Mesendoderm (in vitro differentiated cells): ENCODE measurements around the gene ADRA2A.

ENCODE experiments used
- DNase-seq: peaks from one replicate; pipeline ENCODE4 v3.0.0; 2013
- H2AK5ac ChIP-seq: 2 replicates; pipeline ENCODE4 v1.6.1; 2013; ENCODE audit warnings: low read length, inconsistent platforms
- H2BK120ac ChIP-seq: 2 replicates; pipeline ENCODE4 v1.6.1; 2013; ENCODE audit warnings: low read depth, mild to moderate bottlenecking, low read length, moderate library complexity, mixed read lengths
- H2BK15ac ChIP-seq: replicated peaks from 2 replicates; pipeline ENCODE4 v1.6.1; 2013; ENCODE audit warnings: low read depth, mild to moderate bottlenecking, moderate library complexity
- H2BK5ac ChIP-seq: 2 replicates; pipeline ENCODE4 v1.6.1; 2013; ENCODE audit warnings: low read length, inconsistent platforms
- H3K18ac ChIP-seq: 2 replicates; pipeline ENCODE4 v1.6.1; 2013; ENCODE audit warnings: mild to moderate bottlenecking, low read length, mixed read lengths
- H3K23ac ChIP-seq: one replicate; pipeline ENCODE4 v1.6.1; 2013; ENCODE audit warnings: low read length
- H3K27ac ChIP-seq: 2 replicates; pipeline ENCODE4 v1.5.1; 2013; ENCODE audit warnings: low read depth, mild to moderate bottlenecking, inconsistent platforms, low read length, moderate library complexity
- H3K27me3 ChIP-seq: 2 replicates; pipeline ENCODE4 v1.6.1; 2013; ENCODE audit warnings: low read length, control low read depth, mild to moderate bottlenecking, inconsistent platforms; ENCODE audit not compliant: insufficient read depth, poor library complexity
- H3K36me3 ChIP-seq: 2 replicates; pipeline ENCODE4 v1.6.1; 2013; ENCODE audit warnings: low read length, inconsistent platforms; ENCODE audit not compliant: control insufficient read depth, insufficient read depth
- H3K4ac ChIP-seq: one replicate; pipeline ENCODE4 v1.6.1; 2013; ENCODE audit warnings: low read depth, mild to moderate bottlenecking, low read length, moderate library complexity
- H3K4me1 ChIP-seq: 2 replicates; pipeline ENCODE4 v1.6.1; 2013; ENCODE audit warnings: low read depth, low read length, inconsistent platforms; ENCODE audit not compliant: control insufficient read depth
- H3K4me2 ChIP-seq: 2 replicates; pipeline ENCODE4 v1.6.1; 2013; ENCODE audit warnings: low read length
- H3K4me3 ChIP-seq: 2 replicates; pipeline ENCODE4 v1.5.1; 2013; ENCODE audit warnings: mild to moderate bottlenecking, low read length
- H3K56ac ChIP-seq: one replicate; pipeline ENCODE4 v1.6.1; 2013; ENCODE audit warnings: low read length
- H3K79me1 ChIP-seq: 2 replicates; pipeline ENCODE4 v1.6.1; 2013; ENCODE audit warnings: low read length, inconsistent platforms
- H3K79me2 ChIP-seq: 2 replicates; pipeline ENCODE4 v1.6.1; 2013; ENCODE audit warnings: mild to moderate bottlenecking, low read length; ENCODE audit not compliant: control insufficient read depth, insufficient read depth
- H3K9ac ChIP-seq: 2 replicates; pipeline ENCODE4 v1.6.1; 2013; ENCODE audit warnings: low read length, inconsistent platforms
- H4K5ac ChIP-seq: one replicate; pipeline ENCODE4 v1.6.1; 2013; ENCODE audit warnings: low read length
- H4K8ac ChIP-seq: one replicate; pipeline ENCODE4 v1.6.1; 2013; ENCODE audit warnings: low read depth, mild to moderate bottlenecking, control low read depth, low read length, moderate library complexity
- WGBS: extraction: QIAGEN DNeasy Blood & Tissue Kit; methylation state at CpG from one replicate; pipeline ENCODE4 v1.1.7; 2013; ENCODE audit warnings: low lambda C conversion rate, missing lambda C conversion rate; ENCODE audit not compliant: insufficient coverage; ENCODE audit errors: extremely low coverage; 5-methylcytosine and 5-hydroxymethylcytosine counted together

ADRA2A gene

DNA sequence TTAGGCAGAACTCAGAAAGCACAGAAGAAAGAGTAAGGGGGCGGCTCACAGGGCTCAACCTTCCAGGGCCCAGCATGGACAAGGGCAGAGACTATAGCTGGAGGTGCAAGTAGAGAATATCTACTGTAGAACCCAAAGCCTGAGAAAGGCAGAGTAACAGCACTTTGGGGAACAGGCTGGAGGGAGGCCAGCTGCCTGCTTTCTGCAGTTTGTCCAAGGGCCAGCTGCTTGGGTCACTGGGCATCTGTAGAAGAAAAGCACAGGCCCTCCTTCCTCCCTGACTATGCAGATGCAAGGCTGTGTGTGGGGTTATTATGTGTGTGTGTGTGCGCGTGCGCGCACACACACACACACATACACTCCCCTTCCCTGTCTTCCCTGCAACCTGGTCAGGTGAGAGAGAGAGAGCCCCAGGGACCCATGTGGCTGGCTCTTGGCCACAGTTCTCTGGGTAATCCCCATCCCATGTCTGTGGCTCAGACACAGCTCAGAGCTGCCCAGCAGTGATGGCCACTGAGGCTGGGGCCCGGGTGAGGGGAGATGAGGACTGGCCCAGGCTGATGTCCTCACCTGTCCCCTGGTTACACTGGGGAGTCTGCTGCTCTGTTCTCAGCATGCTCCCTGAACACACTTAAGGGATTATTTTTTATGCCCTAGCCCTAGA, 9.0 kb downstream of the ADRA2A start:
- Histone ChIP-seq H2BK5ac (no peak overlapping the region), H2BK120ac (no peak overlapping the region), H3K4me3 (no peak overlapping the region), H3K79me1 (no peaks in the 10 kb centered on the region), H3K56ac (no peak overlapping the region), H3K27me3 (no peaks in the 10 kb centered on the region), H3K79me2 (no peaks in the 10 kb centered on the region), H3K4ac (no peak overlapping the region), H2BK15ac (no peak overlapping the region), H3K23ac (no peak overlapping the region), H4K5ac (no peak overlapping the region), H4K8ac (no peak overlapping the region), H3K36me3 (no peaks in the 10 kb centered on the region), H3K27ac (no peak overlapping the region), H2AK5ac (no peak overlapping the region), H3K18ac (no peak overlapping the region), H3K9ac (no peak overlapping the region), H3K4me2 (no peak overlapping the region), H3K4me1 (no peaks in the 10 kb centered on the region)
- no peak for DNase-seq
- WGBS = no CpG with 5 or more reads among the region's 6 CpGs

DNA sequence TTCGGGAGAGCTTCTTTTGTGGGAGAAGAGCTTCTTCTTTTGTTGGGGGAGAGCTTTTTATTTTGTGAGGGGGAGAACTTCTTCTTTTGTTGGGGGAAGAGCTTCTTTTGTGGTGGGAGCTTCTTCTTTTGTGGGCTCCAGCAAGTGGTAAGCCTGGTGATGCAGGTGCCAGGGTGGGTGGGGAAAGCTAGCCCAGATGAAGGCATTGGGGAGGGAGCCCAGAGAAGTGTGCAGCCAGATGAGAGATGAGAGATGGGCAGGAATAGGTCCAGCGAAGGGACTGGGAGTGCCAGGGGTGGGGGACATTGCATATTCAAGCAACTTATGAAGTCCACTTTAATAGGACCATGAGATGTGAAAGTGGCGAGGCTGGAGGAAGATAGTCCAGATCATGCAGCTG, 9.7 kb downstream of the ADRA2A start:
- H4K8ac ChIP-seq = no peak overlapping the region
- H3K27me3 ChIP-seq = no peaks in the 10 kb centered on the region
- WGBS = no CpG with 5 or more reads among the region's 3 CpGs

DNA sequence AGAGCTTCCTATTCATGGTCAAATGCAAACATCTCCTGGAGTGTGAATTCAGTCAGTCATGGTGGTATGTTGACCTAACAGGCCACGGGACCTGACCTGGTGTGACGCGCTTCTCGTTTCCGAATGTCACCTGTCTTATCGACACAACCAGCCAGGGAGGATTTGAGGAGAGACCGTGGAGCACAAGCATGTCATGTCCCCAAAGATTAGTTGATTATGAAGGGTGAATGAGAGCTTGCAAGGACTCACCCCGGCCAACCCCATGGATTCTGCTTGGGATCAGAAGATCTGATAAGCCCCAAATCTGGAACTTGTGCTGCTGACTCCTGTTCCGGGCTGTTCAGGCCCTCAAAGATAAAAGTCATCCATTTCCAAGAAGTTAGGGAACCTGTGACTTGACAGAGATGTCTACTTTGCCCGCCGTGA, 10.5 kb downstream of the ADRA2A start:
- Histone ChIP-seq H3K4me2 (no peak overlapping the region), H3K4me3 (no peak overlapping the region), H2AK5ac (no peak overlapping the region), H3K79me1 (no peaks in the 10 kb centered on the region), H2BK15ac (no peak overlapping the region), H3K4me1 (no peaks in the 10 kb centered on the region), H3K4ac (no peak overlapping the region), H2BK120ac (no peak overlapping the region), H3K18ac (no peak overlapping the region), H3K36me3 (no peaks in the 10 kb centered on the region), H2BK5ac (no peak overlapping the region), H3K9ac (no peak overlapping the region), H3K79me2 (no peaks in the 10 kb centered on the region), H3K23ac (no peak overlapping the region), H3K56ac (no peak overlapping the region), H4K8ac (no peak overlapping the region), H3K27ac (no peak overlapping the region), H3K27me3 (no peaks in the 10 kb centered on the region), H4K5ac (no peak overlapping the region)
- WGBS = no CpG with 5 or more reads among the region's 11 CpGs
- no peak for DNase-seq

More for the DNA sequence above, 9.7 kb downstream of the ADRA2A start:
- Histone ChIP-seq H2BK120ac (no peak overlapping the region), H3K23ac (no peak overlapping the region), H4K5ac (no peak overlapping the region), H3K4me1 (no peaks in the 10 kb centered on the region), H3K4ac (no peak overlapping the region), H3K18ac (no peak overlapping the region), H3K79me2 (no peaks in the 10 kb centered on the region), H3K56ac (no peak overlapping the region), H3K4me3 (no peak overlapping the region), H3K9ac (no peak overlapping the region), H2BK5ac (no peak overlapping the region), H2AK5ac (no peak overlapping the region), H3K4me2 (no peak overlapping the region), H2BK15ac (no peak overlapping the region), H3K36me3 (no peaks in the 10 kb centered on the region), H3K27ac (no peak overlapping the region), H3K79me1 (no peaks in the 10 kb centered on the region)
- DNase-seq = no peak

DNA sequence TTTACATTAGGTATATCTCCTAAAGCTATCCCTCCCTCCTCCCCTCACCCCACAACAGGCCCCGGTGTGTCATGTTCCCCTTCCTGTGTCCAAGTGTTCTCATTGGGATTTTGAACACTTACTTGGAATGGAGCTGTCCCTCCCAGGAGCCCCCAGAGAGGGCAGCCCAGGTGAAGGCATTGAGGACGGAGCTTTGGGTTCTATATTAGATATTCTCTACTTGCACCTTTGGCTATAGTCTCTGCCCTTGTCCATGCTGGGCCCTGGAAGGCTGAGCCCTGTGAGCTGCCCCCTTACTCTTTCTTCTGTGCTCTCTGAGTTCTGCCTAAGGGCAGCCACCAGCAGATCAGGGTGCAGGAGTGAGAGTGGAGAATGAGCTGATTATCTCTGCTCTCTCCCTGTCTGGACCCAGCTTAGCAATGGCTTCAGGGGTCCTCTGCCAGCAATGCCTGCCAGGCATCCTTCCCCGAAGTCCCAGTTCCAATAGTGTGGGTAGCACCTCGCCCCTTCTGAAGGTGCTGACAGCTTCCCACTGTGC, 11.2 kb downstream of the ADRA2A start:
- Histone ChIP-seq H3K79me1 (no peaks in the 10 kb centered on the region), H4K8ac (no peak overlapping the region), H3K23ac (no peak overlapping the region), H3K4me1 (no peaks in the 10 kb centered on the region), H3K4me3 (no peak overlapping the region), H3K36me3 (no peaks in the 10 kb centered on the region), H3K9ac (no peak overlapping the region), H3K27ac (no peak overlapping the region), H4K5ac (no peak overlapping the region), H3K79me2 (no peaks in the 10 kb centered on the region), H2BK15ac (no peak overlapping the region), H3K4ac (no peak overlapping the region), H3K4me2 (no peak overlapping the region), H3K18ac (no peak overlapping the region), H3K56ac (no peak overlapping the region), H3K27me3 (no peaks in the 10 kb centered on the region), H2BK120ac (no peak overlapping the region), H2BK5ac (no peak overlapping the region), H2AK5ac (no peak overlapping the region)
- DNase-seq = no peak
- no CpG with 5 or more reads among the region's 4 CpGs for WGBS

DNA sequence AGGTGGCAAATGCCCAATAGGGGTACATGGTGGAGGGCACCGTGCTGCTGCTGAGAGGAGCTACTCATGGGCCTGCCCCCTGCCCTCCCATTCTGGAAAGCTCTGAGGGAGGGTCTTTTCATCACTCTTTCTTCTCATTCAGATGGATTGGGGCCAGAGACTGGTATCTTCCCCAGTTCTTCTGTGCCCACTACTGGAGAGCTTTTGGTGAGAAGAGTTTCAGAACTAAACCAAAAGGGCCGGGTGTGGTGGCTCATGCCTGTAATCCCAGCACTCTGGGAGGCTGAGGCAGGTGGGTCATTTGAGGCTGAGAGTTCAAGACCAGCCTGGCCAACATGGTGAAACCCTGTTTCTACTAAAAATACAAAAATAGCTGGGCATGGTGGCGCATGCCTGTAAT, 12.5 kb downstream of the ADRA2A start:
- WGBS = no CpG with 5 or more reads among the region's 3 CpGs
- H2BK15ac ChIP-seq = no peak overlapping the region
- DNase-seq = no peak

DNA sequence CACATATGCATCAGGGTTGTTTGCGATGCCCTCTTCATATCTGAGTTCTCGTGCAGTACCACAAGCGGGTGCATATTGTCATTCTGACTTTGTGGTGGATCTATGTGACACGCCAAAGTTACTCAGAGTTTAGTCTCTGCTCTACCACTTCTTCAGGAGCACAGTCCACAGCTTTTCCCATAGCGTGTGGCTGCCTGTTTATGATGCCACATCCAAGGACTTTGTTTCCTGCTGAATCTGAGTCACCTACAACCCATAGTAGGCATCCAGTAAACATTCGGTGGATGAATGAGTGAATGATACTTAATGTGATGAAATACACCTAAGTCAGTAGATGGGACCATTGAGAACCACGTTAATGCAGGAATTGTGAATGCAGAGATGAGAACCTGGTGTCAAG, 15.0 kb downstream of the ADRA2A start:
- no peak overlapping the region for H2BK5ac ChIP-seq
- H4K5ac ChIP-seq = no peak overlapping the region
- H3K27ac ChIP-seq = no peak overlapping the region
- no peak overlapping the region for H3K9ac ChIP-seq
- H3K4me3 ChIP-seq = no peak overlapping the region
- no peaks in the 10 kb centered on the region for H3K4me1 ChIP-seq
- H3K23ac ChIP-seq = no peak overlapping the region
- H3K79me2 ChIP-seq = no peaks in the 10 kb centered on the region
- no peak overlapping the region for H2BK15ac ChIP-seq
- H3K27me3 ChIP-seq = no peaks in the 10 kb centered on the region
- no CpG with 5 or more reads among the region's 7 CpGs for WGBS
- H2BK120ac ChIP-seq = no peak overlapping the region
- no peak overlapping the region for H3K18ac ChIP-seq
- no peak for DNase-seq
- H2AK5ac ChIP-seq = no peak overlapping the region
- no peaks in the 10 kb centered on the region for H3K79me1 ChIP-seq
- no peak overlapping the region for H3K4ac ChIP-seq
- no peak overlapping the region for H4K8ac ChIP-seq
- no peaks in the 10 kb centered on the region for H3K36me3 ChIP-seq
- H3K4me2 ChIP-seq = no peak overlapping the region
- H3K56ac ChIP-seq = no peak overlapping the region

More for the DNA sequence above, 12.5 kb downstream of the ADRA2A start:
- Histone ChIP-seq H3K23ac (no peak overlapping the region), H3K56ac (no peak overlapping the region), H3K27ac (no peak overlapping the region), H2AK5ac (no peak overlapping the region), H3K9ac (no peak overlapping the region), H4K5ac (no peak overlapping the region), H3K4ac (no peak overlapping the region), H3K36me3 (no peaks in the 10 kb centered on the region), H3K79me1 (no peaks in the 10 kb centered on the region), H3K4me2 (no peak overlapping the region), H3K4me3 (no peak overlapping the region), H2BK120ac (no peak overlapping the region), H4K8ac (no peak overlapping the region), H3K27me3 (no peaks in the 10 kb centered on the region), H3K79me2 (no peaks in the 10 kb centered on the region), H2BK5ac (no peak overlapping the region), H3K4me1 (no peaks in the 10 kb centered on the region), H3K18ac (no peak overlapping the region)
